HepG2 (cell line): ENCODE results near the gene VPS25. TPM values are rescaled to one million over a fixed set of nuclear protein-coding genes. Genes with fewer than 3 reads are reported as not detected.
A peak's percentile ranks its signal among the peaks of the same experiment; 100 is the strongest.

ENCODE experiments used
- ETV5 ChIP-seq: IDR thresholded peaks from 2 replicates; pipeline ENCODE4 v1.6.1; 2018; ENCODE audit warnings: missing biosample characterization, missing genetic modification reagents, inconsistent platforms, borderline replicate concordance
- FOSL1 ChIP-seq: sonication (generic); formaldehyde crosslinking; IDR thresholded peaks from 2 replicates; pipeline ENCODE4 v1.9.0; 2021; ENCODE audit warnings: missing genetic modification reagents, borderline replicate concordance
- FOXM1 ChIP-seq: sonication (generic); formaldehyde crosslinking; IDR thresholded peaks from 2 replicates; pipeline ENCODE4 v1.5.0; 2020; ENCODE audit warnings: missing genetic modification reagents
- GLI4 ChIP-seq: sonication (generic); formaldehyde crosslinking; IDR thresholded peaks from 2 replicates; pipeline ENCODE4 v1.5.1; 2020; ENCODE audit warnings: missing genetic modification reagents, mild to moderate bottlenecking, moderate library complexity, borderline replicate concordance
- MAFK ChIP-seq, 2 experiments: IDR thresholded peaks in 1 of 2; conservative IDR thresholded peaks in 1 of 2; 2 replicates each; pipeline ENCODE4 v1.6.1; 2011; ENCODE audit warnings: improper control_type of control experiment in 2 of 2, low read length in 2 of 2
- MYNN ChIP-seq: sonication (generic); formaldehyde crosslinking; IDR thresholded peaks from 2 replicates; pipeline ENCODE4 v1.4.0; 2020; ENCODE audit warnings: mild to moderate bottlenecking, low read depth, missing genetic modification reagents
- NBN ChIP-seq: fragments of 450-650 bp; conservative IDR thresholded peaks from 2 replicates; pipeline ENCODE4 v1.6.1; 2017
- NFKB2 ChIP-seq: sonication (generic); formaldehyde crosslinking; IDR thresholded peaks from 2 replicates; pipeline ENCODE4 v1.4.0; 2020; ENCODE audit warnings: missing genetic modification reagents, borderline replicate concordance
- PLSCR1 ChIP-seq: sonication (generic); formaldehyde crosslinking; IDR thresholded peaks from 2 replicates; pipeline ENCODE4 v1.5.0; 2020; ENCODE audit warnings: missing genetic modification reagents, mild to moderate bottlenecking, borderline replicate concordance
- RAD21 ChIP-seq: fragments of 450-650 bp; formaldehyde crosslinking; IDR thresholded peaks from 2 replicates; pipeline ENCODE4 v1.5.0; 2020; ENCODE audit warnings: mild to moderate bottlenecking
- ZNF335 ChIP-seq: sonication (generic); formaldehyde crosslinking; IDR thresholded peaks from 2 replicates; pipeline ENCODE4 v1.4.0; 2020; ENCODE audit warnings: missing genetic modification reagents
- ZSCAN20 ChIP-seq: sonication (generic); formaldehyde crosslinking; IDR thresholded peaks from 2 replicates; pipeline ENCODE4 v1.4.0; 2020; ENCODE audit warnings: missing genetic modification reagents, mild to moderate bottlenecking, borderline replicate concordance
- polyA plus RNA-seq, 8 experiments: library from polyadenylated mRNA; depleted of rRNA in 3 of 8; stranded (reverse) in 7 of 8; unstranded in 1 of 8; fragments of >200 nt; fragmentation: Illumina TruSeq in 4 of 8; extraction: Trizol in 4 of 8; gene quantifications; 2 replicates each; pipeline versions ENCODE4 v1.2.1 to v1.2.3, GENCODE V29; 2011 to 2016; ENCODE audit warnings: low read depth in 4 of 8, missing spikeins in 1 of 8, mixed read lengths in 1 of 8; ENCODE audit not compliant: insufficient read depth in 1 of 8
- total RNA-seq, 5 experiments: library from RNA; depleted of rRNA; stranded (reverse); fragments of >200 nt; fragmentation: Illumina TruSeq; extraction: Trizol; gene quantifications; 2 replicates each; pipeline ENCODE4 v1.2.3, GENCODE V29; 2016; ENCODE audit warnings: low read depth in 1 of 5
- TF ChIP-seq, protein P1 (sequence below): sonication (generic); formaldehyde crosslinking; IDR thresholded peaks from 2 replicates; pipeline ENCODE4 v1.8.0; 2023; ENCODE audit warnings: mild to moderate bottlenecking, missing genetic modification reagents
- TF ChIP-seq, protein P2 (sequence below): sonication (generic); formaldehyde crosslinking; IDR thresholded peaks from 2 replicates; pipeline ENCODE4 v1.4.0; 2020; ENCODE audit warnings: mild to moderate bottlenecking, missing genetic modification reagents
- TF ChIP-seq, protein P3 (sequence below), 2 experiments: fragments of 450-650 bp in 1 of 2; sonication (generic) in 1 of 2; formaldehyde crosslinking in 1 of 2; IDR thresholded peaks; 2 replicates each; pipeline versions ENCODE4 v1.6.1 to v1.8.0; 2016 to 2022; ENCODE audit warnings: antibody characterized with exemption in 1 of 2, mild to moderate bottlenecking in 1 of 2, missing genetic modification reagents in 1 of 2

VPS25 gene
- total and polyA plus RNA-seq, 2 of the 13 experiments (the other 11 are each of a cell fraction or from before 2014, with no cell fraction given) = 161 to 249 TPM

GRCh38 chr17:42773290-42774035 is at the start of gene VPS25 (continued):
- TF ChIP-seq PLSCR1 (CRISPR knock-in tag) (no peak), FOSL1 (peak; percentile 1; the same call in 1 of the 2 replicates), NFKB2 (CRISPR knock-in tag) (peak; percentile 89), ETV5 (CRISPR knock-in tag) (peak; percentile 96), GLI4 (CRISPR knock-in tag) (0 out of 2 replicates have a peak, but pooled peaks have one; percentile 52), MYNN (CRISPR knock-in tag) (peak; percentile 90; the same call in 1 of the 2 replicates), ZSCAN20 (CRISPR knock-in tag) (peak; percentile 77; the same call in 1 of the 2 replicates), NBN (no peak), RAD21 (peak; percentile 74), MAFK (conservative IDR thresholded peaks at IDR 0.05 in 1 of 2, IDR thresholded peaks at IDR 0.05 in 1 of 2; ENCODE audit: low read length in 2 of 2) (no peak), ZNF335 (peak; percentile 87; the same call in 1 of the 2 replicates), FOXM1 (CRISPR knock-in tag) (peak; percentile 67; the same call in 1 of the 2 replicates)
- TF ChIP-seq, protein P1, sequence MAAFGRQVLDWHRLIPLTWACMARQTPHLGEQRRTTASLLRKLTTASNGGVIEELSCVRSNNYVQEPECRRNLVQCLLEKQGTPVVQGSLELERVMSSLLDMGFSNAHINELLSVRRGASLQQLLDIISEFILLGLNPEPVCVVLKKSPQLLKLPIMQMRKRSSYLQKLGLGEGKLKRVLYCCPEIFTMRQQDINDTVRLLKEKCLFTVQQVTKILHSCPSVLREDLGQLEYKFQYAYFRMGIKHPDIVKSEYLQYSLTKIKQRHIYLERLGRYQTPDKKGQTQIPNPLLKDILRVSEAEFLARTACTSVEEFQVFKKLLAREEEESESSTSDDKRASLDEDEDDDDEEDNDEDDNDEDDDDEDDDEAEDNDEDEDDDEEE (CRISPR knock-in tag) = no peak
- TF ChIP-seq, protein P2, sequence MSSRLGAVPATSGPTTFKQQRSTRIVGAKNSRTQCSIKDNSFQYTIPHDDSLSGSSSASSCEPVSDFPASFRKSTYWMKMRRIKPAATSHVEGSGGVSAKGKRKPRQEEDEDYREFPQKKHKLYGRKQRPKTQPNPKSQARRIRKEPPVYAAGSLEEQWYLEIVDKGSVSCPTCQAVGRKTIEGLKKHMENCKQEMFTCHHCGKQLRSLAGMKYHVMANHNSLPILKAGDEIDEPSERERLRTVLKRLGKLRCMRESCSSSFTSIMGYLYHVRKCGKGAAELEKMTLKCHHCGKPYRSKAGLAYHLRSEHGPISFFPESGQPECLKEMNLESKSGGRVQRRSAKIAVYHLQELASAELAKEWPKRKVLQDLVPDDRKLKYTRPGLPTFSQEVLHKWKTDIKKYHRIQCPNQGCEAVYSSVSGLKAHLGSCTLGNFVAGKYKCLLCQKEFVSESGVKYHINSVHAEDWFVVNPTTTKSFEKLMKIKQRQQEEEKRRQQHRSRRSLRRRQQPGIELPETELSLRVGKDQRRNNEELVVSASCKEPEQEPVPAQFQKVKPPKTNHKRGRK (CRISPR knock-in tag) = peak; percentile 65; the same call in 1 of the 2 replicates
- TF ChIP-seq, protein P3, sequence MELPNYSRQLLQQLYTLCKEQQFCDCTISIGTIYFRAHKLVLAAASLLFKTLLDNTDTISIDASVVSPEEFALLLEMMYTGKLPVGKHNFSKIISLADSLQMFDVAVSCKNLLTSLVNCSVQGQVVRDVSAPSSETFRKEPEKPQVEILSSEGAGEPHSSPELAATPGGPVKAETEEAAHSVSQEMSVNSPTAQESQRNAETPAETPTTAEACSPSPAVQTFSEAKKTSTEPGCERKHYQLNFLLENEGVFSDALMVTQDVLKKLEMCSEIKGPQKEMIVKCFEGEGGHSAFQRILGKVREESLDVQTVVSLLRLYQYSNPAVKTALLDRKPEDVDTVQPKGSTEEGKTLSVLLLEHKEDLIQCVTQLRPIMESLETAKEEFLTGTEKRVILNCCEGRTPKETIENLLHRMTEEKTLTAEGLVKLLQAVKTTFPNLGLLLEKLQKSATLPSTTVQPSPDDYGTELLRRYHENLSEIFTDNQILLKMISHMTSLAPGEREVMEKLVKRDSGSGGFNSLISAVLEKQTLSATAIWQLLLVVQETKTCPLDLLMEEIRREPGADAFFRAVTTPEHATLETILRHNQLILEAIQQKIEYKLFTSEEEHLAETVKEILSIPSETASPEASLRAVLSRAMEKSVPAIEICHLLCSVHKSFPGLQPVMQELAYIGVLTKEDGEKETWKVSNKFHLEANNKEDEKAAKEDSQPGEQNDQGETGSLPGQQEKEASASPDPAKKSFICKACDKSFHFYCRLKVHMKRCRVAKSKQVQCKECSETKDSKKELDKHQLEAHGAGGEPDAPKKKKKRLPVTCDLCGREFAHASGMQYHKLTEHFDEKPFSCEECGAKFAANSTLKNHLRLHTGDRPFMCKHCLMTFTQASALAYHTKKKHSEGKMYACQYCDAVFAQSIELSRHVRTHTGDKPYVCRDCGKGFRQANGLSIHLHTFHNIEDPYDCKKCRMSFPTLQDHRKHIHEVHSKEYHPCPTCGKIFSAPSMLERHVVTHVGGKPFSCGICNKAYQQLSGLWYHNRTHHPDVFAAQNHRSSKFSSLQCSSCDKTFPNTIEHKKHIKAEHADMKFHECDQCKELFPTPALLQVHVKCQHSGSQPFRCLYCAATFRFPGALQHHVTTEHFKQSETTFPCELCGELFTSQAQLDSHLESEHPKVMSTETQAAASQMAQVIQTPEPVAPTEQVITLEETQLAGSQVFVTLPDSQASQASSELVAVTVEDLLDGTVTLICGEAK (IDR thresholded peaks at IDR 0.05) = peak; percentile 98
- TF ChIP-seq, protein P3 (CRISPR knock-in tag; IDR thresholded peaks at IDR 0.05) = peak; percentile 76; the same call in 1 of the 2 replicates
